GM12874 (cell line): Measurements from ENCODE around the gene PITPNM3.

Source experiments
- TF ChIP-seq, protein P1 (sequence below): IDR thresholded peaks from 2 replicates; pipeline ENCODE4 v1.5.1; 2011; ENCODE audit warnings: low read depth, mild to moderate bottlenecking, control low read depth, low read length, moderate library complexity; ENCODE audit not compliant: insufficient read depth

Gene PITPNM3

DNA sequence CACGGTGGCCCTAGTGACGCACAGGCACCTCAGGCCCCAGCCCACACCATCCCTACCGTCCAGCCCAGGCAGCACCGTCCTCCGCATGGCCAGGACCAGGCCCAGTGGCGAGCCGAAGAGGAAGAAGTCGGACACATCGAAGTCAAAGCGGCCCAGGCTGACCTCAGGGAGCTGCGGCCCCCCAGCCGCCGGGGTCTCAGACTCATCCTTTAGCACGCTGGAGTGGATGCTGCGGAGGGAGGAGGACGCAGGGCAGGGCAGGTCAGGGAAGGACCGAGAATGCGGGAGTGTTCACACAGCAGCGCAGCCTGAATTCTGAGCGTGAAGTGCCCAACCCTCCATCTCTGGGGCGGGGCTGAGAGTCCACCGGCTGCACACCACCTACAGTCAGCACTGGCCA lies 82.0 kb downstream of the PITPNM3 start:
- TF ChIP-seq, protein P1, sequence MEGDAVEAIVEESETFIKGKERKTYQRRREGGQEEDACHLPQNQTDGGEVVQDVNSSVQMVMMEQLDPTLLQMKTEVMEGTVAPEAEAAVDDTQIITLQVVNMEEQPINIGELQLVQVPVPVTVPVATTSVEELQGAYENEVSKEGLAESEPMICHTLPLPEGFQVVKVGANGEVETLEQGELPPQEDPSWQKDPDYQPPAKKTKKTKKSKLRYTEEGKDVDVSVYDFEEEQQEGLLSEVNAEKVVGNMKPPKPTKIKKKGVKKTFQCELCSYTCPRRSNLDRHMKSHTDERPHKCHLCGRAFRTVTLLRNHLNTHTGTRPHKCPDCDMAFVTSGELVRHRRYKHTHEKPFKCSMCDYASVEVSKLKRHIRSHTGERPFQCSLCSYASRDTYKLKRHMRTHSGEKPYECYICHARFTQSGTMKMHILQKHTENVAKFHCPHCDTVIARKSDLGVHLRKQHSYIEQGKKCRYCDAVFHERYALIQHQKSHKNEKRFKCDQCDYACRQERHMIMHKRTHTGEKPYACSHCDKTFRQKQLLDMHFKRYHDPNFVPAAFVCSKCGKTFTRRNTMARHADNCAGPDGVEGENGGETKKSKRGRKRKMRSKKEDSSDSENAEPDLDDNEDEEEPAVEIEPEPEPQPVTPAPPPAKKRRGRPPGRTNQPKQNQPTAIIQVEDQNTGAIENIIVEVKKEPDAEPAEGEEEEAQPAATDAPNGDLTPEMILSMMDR = no peak

DNA sequence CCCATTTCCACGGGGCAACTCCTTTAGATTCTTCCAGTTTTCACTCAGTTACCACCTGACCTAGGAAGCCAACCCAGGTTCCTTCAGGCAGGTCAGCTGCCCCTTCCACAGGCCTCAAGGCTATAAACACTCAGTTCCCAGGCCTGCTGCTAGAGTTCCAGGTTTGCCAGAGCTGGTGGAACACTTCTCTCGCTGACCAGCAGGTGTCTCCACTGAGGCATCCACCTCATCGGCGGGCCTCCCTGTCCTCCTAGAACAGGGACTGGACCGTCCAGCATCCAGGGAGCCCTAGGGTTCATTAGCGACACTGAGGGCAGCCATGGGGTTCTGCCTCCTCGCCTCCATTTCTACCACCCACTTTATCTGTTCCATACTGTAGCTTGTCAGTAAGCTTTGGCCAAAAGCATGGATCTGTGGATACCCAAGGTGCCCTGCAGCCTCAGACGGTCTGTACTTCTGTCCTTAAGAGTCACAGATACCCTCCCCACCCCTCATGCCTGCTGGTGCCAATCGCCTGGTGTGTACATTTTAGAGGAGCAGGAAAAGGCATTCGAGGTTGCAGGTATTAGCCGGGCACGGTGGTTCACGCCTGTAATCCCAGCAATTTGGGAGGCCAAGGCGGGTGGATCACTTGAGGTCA lies 83.1 kb downstream of the PITPNM3 start:
- TF ChIP-seq, protein P1 = peak; percentile 98

DNA sequence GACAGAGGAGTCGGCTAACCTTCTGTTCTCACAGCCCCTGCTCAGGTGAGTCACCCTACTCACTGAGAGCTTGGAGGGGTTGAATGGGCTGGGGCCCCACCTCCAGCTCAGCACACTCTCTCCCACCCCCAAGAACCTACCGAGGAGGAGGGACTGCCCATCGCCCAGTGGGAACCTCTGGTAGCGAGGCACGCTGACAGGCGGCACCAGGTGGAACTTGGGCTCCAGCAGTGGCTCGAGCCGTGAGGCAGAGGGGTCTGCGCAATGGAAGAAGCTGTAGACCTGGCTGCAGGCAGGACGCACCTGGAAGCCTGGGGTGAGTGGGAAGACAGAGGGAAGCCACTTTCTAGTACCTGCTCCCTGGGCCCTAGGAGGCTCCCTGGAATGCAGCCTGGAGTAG lies 83.8 kb downstream of the PITPNM3 start:
- TF ChIP-seq, protein P1 = no peak

DNA sequence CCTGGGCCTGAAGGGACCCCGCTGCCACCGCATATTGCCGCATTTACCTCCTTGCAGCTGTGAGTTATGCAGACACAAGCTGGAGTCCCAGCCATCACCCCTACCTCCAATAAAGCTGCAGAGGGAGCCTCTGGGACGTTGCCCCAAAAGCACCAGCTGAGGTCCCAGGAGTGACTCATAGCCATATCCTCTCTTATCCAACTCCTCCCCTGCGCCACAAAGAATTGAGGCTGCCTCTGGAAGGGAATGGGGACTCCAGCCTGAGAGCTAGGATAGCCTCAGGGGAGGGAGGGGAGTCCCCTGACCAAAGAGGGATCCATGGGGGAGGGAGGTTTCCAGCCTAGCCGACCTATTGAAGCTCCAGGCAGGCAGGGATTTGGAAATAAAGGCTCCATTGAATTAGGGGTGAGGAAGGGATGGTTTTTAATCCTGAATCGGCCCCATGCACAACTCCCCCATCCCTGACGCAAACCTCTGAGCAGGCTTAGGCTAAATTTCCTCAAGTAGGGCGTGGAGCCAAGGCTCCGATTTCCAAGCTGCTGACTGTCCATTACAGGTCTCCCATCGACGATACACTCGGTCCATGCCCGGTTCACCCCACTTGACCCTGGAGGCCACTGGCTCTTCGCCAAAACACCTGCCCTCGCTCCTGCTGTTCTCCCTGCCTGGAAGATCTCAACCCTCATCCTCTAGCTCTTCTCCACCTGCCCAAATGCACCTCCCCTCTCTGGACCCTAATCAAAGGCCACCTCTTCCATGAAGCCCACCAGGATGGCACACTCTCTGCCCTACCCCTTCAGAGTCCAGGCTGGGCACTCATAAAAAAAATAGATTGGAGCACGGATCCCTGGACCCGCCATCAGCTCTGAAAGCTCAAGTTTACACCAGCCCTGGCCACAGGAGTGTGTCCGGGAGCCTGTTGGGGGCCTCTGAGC lies 84.6 kb downstream of the PITPNM3 start:
- TF ChIP-seq, protein P1 = no peak

DNA sequence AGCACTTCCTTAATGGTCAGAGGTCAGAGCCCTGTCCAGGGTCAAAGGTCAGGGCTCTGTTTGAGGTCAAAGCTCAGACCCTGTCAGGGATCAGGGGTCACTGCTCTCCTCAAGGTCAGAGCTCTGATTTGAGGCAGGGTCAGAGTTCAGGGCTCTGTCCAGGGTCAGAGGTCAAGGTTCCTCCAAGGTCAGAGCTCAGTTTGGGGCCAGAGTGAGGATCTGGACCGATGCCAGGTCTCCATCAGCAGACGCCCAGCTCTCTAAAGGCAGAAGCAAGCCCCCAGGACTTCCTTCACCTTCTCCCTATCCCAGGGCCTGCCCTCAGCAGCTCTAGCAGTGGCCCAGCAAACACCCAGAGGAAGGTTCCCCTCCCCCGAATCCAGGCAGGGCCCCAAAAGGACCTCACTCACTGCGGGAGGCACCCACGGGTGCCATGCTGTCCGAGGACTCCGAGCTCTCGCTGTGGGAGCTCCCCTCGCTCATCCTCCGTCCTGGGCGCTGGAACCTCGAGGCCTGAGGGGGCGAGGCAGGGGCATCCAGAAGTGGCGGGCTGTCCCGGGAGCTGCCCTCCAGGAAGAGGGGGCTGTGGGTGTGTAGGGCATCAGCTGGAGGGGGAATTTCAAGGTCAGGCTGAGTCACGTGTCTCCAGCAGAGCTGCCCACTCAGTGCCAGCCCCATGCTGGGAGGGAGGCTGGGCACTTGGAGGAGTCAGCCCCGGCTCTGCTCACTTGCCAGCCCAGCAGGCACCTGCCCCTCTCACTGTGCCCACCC lies 85.4 kb downstream of the PITPNM3 start:
- TF ChIP-seq, protein P1 = no peak

DNA sequence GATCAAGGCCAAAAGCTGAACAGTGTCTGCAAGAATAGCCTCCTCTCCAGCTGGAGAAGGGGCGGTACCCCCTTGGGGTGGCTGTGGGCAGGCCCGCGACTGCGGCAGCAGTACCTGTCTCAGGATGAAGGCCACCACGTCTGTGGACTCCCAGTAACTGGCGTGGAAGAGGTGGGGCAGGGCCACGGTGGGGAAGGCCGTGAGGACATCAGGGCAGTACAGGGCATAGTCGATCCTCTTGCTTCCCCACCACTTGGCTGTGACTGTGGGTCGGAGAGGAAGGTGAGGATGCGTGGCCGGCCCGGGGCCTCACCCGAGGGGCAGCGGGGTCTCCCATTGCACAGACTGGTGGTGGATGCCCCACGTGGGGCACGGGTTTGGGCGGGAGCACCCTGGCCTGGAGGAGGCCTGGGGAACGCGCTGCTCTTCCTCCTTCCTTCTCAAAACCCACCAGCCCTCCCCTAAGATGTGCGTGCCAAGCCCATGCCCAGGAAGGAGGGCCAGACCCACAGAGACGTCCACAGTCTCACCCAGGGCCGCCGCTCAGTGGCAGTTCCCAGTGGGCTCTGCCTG lies 86.1 kb downstream of the PITPNM3 start:
- TF ChIP-seq, protein P1 = no peak
